Heart left ventricle (tissue), 16 donors: Measurements from ENCODE around the gene OR2A14. TPM values are rescaled to one million over a fixed set of nuclear protein-coding genes. Genes with fewer than 3 reads are reported as not detected.

Experiments used
- ATAC-seq, 4 donors: fragments of 200-7000 bp; cut with Tn5 transposase; one replicate each; pipeline ENCODE4 v1.9.1; 2020 to 2022; ENCODE audit warnings: moderate library complexity in 4 of 4, mild to moderate bottlenecking in 3 of 4, moderate number of reproducible peaks in 1 of 4
- DNase-seq, 5 donors: peaks; one replicate each; pipeline ENCODE4 v3.0.0-alpha.2; 2020
- H3K27ac ChIP-seq, 12 donors: fragments of 200-600 bp; sonication (generic) in 4 of 12; one replicate each; pipeline versions ENCODE4 v1.5.0 to v1.8.0; 2016 to 2022; ENCODE audit warnings: mild to moderate bottlenecking in 2 of 12
- H3K27me3 ChIP-seq, 9 donors: fragments of 200-600 bp; sonication (generic) in 2 of 9; one replicate each; pipeline versions ENCODE4 v1.5.1 to v1.8.0; 2016 to 2022; ENCODE audit warnings: mild to moderate bottlenecking in 3 of 9
- H3K36me3 ChIP-seq, 9 donors: fragments of 200-600 bp; sonication (generic) in 2 of 9; one replicate each; pipeline versions ENCODE4 v1.5.0 to v1.8.0; 2018 to 2022; ENCODE audit warnings: mild to moderate bottlenecking in 2 of 9
- H3K4me1 ChIP-seq, 12 donors: fragments of 200-600 bp; sonication (generic) in 4 of 12; one replicate each; pipeline versions ENCODE4 v1.5.0 to v1.8.0; 2016 to 2022; ENCODE audit warnings: mild to moderate bottlenecking in 3 of 12
- H3K4me3 ChIP-seq, 12 donors: fragments of 200-600 bp; sonication (generic) in 4 of 12; one replicate each; pipeline versions ENCODE4 v1.5.0 to v1.8.0; 2017 to 2022; ENCODE audit warnings: mild to moderate bottlenecking in 9 of 12, moderate library complexity in 4 of 12
- H3K9me3 ChIP-seq, 12 donors: fragments of 200-600 bp; sonication (generic) in 4 of 12; one replicate each; pipeline versions ENCODE4 v1.5.0 to v1.8.0; 2016 to 2022; ENCODE audit warnings: mild to moderate bottlenecking in 1 of 12
- POLR2A ChIP-seq, 2 donors: fragments of 450-650 bp; IDR thresholded peaks; one replicate each; pipeline ENCODE4 v1.6.1; 2017; ENCODE audit warnings: antibody characterized with exemption in 2 of 2, mild to moderate bottlenecking in 2 of 2, moderate library complexity in 2 of 2
- WGBS, 4 donors: extraction: QIAGEN DNeasy Blood & Tissue Kit in 2 of 4; methylation state at CpG; one replicate each; pipeline versions ENCODE4 v1.1.5 to v1.1.7; 2013 to 2018; 5-methylcytosine and 5-hydroxymethylcytosine counted together
- intact Hi-C, 10 donors: fragments of 100-400 bp; cut with DNase I; formaldehyde crosslinking; loops; one replicate each; pipeline versions ENCODE4 v1.11.1 to v1.14.2; 2022
- polyA plus RNA-seq, 2 donors: library from polyadenylated mRNA; stranded (reverse); fragments of 200-250 nt; gene quantifications; one replicate each; pipeline ENCODE4 v1.2.3, GENCODE V29; 2013
- total RNA-seq, 9 donors: library from RNA; depleted of rRNA in 2 of 9; stranded (reverse); fragments of >200 nt in 2 of 9; fragmentation: NEBNext Ultra II Directional in 3 of 9; extraction: Animal tissue kit (Norgen Biotek cat#: 25700) in 3 of 9; gene quantifications; one replicate each; pipeline versions ENCODE4 v1.1.0 to v1.2.4, GENCODE V29; 2016 to 2023
- TF ChIP-seq, protein P1 (sequence below), 12 donors: fragments of 200-600 bp; sonication (generic) in 4 of 12; IDR thresholded peaks; one replicate each; pipeline versions ENCODE4 v1.5.0 to v1.8.0; 2018 to 2022; ENCODE audit warnings: antibody characterized with exemption in 12 of 12, mild to moderate bottlenecking in 5 of 12
- donor health status: ischemic (EF 13 %, LVEDD 7.1; RV severe dilation, severe dysfunction).
- donor health status: healthy with polysubstance abuse.
- donor health status: DM: no; HTN: yes; CAD: no.
- donor health status: DM: no; HTN: no; CAD: no.
- donor health status: ischemic (EF 25% LVEDD 6.9; RV normal size, moderate dysfunction).
- donor health status: ischemic (EF 25% LVEDD 5.7; RV mildly dilated, moderate dysfunction).
- donor health status: healthy.
- donor health status: DM: yes; HTN: yes; CAD: no.
- donor health status: ischemic (EF 35%, LVEDD 5.7; RV mildly dilated, moderate dysfunction).
- donor health status: nonischemic (EF 11% LVEDD 7.7; RV severe dilation, severe dysfunction).
- donor health status: DM: yes; HTN: yes; CAD: no.
- donor health status: PGD.
- donor health status: ischemic (EF 29% LVEDD 5.4; RV normal size, mild dysfunction).
- donor health status: nonischemic (EF 23%, LVEDD 6.1; RV moderate dilation, normal function).

Gene OR2A14
- total and polyA plus RNA-seq, 11 donors, result not detected

DNA sequence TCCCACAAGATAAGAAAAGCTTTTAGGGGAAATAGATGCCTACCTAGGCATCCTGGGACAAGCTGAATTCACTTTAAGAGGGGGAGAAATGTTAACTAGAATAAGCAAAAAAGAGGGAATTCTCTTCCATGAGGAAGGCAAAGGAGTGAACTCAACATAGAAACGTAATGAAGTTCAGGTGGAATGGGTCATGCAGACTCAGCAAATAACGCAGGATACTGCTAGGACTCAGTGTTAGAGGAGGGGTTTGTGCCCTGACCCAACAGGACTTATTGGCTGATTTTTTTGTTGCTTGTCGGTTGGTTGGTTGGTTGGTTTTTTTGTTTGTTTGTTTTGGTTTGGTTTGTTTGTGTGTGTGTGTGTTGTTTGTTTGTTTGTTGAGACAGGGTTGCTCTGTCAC lies 9.3 kb downstream of the OR2A14 start:
- intact Hi-C loops, result loop anchor here in 1 of 10 donors (10.0 kb wide), 1 partner anchor 157 kb away; no protein-coding TSS in a partner anchor
- WGBS, 4 donors, result 68 to 81% (median 74%) methylated on average over 3 of the region's 3 CpGs
- no peak overlapping the region for H3K4me3 ChIP-seq
- H3K9me3 ChIP-seq, result no peaks in the 10 kb centered on the region
- TF ChIP-seq POLR2A (IDR thresholded peaks at IDR 0.05), result no peak
- DNase-seq (no peak), ATAC-seq (no peak)
- H3K4me1 ChIP-seq, result no peaks in the 10 kb centered on the region
- no peak overlapping the region for H3K27ac ChIP-seq
- H3K36me3 ChIP-seq, result no peaks in the 10 kb centered on the region
- H3K27me3 ChIP-seq, result no peaks in the 10 kb centered on the region

DNA sequence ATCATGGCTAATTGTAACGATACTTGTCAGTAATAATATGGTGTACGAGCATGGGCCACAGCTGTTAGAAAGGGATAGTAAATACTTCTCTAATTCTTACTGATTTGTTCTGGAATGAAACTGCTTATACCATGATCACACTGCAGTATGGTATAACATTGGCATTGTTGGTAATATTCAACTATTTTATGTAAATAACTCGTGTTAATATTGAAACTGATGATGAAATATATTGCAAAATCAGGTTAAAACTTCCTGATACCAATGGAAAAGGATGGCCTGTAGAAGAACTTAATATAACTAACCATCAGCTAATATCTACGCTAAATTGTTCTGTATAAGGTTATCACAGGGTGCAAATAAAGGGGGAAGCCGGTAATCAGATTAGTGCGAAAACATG lies 10.3 kb downstream of the OR2A14 start:
- intact Hi-C loops, result loop anchor here in 1 of 10 donors (10.0 kb wide), 1 partner anchor 159 kb away; no protein-coding TSS in a partner anchor
- Histone ChIP-seq H3K36me3 (no peaks in the 10 kb centered on the region), H3K27ac (no peak overlapping the region), H3K27me3 (no peaks in the 10 kb centered on the region), H3K4me1 (no peaks in the 10 kb centered on the region), H3K9me3 (no peaks in the 10 kb centered on the region), H3K4me3 (no peak overlapping the region)
- 72 to 92% (median 78%) methylated on average over 6 of the region's 6 CpGs for WGBS, 4 donors
- ATAC-seq, result no peak
- DNase-seq, result no peak
- no peak for TF ChIP-seq POLR2A (IDR thresholded peaks at IDR 0.05)
- TF ChIP-seq, protein P1, sequence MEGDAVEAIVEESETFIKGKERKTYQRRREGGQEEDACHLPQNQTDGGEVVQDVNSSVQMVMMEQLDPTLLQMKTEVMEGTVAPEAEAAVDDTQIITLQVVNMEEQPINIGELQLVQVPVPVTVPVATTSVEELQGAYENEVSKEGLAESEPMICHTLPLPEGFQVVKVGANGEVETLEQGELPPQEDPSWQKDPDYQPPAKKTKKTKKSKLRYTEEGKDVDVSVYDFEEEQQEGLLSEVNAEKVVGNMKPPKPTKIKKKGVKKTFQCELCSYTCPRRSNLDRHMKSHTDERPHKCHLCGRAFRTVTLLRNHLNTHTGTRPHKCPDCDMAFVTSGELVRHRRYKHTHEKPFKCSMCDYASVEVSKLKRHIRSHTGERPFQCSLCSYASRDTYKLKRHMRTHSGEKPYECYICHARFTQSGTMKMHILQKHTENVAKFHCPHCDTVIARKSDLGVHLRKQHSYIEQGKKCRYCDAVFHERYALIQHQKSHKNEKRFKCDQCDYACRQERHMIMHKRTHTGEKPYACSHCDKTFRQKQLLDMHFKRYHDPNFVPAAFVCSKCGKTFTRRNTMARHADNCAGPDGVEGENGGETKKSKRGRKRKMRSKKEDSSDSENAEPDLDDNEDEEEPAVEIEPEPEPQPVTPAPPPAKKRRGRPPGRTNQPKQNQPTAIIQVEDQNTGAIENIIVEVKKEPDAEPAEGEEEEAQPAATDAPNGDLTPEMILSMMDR (IDR thresholded peaks at IDR 0.05), result no peak

DNA sequence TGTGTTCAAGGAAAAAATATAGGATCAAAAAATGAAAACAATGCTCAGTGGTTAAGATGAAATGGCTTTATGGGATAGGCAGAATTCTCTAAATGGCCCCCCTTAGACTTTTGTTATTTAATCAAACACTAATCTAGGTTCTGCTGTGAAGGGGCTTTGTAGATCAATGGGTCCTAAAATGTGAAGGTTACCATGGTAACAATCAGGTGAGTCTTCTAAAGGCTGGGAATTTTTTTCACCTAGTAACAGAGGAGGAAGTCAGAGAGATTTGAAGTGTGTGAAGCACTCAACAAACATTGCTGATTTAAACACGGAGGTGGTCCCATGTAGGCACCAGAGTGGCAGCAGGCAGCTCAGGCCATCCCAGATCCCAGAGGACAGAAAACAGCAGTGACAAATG lies 11.1 kb downstream of the OR2A14 start:
- no peak overlapping the region for H3K27ac ChIP-seq
- ATAC-seq (no peak), DNase-seq (no peak)
- H3K4me3 ChIP-seq, result no peak overlapping the region
- WGBS, 4 donors, result 47 to 81% (median 68%) methylated on average over 1 of the region's 1 CpG
- no peaks in the 10 kb centered on the region for H3K27me3 ChIP-seq
- TF ChIP-seq, protein P1 (IDR thresholded peaks at IDR 0.05), result no peak
- TF ChIP-seq POLR2A (IDR thresholded peaks at IDR 0.05), result no peak
- no peaks in the 10 kb centered on the region for H3K36me3 ChIP-seq
- no peaks in the 10 kb centered on the region for H3K4me1 ChIP-seq
- intact Hi-C loops, result loop anchor here in 1 of 10 donors (10.0 kb wide), 1 partner anchor 159 kb away; no protein-coding TSS in a partner anchor
- no peaks in the 10 kb centered on the region for H3K9me3 ChIP-seq

DNA sequence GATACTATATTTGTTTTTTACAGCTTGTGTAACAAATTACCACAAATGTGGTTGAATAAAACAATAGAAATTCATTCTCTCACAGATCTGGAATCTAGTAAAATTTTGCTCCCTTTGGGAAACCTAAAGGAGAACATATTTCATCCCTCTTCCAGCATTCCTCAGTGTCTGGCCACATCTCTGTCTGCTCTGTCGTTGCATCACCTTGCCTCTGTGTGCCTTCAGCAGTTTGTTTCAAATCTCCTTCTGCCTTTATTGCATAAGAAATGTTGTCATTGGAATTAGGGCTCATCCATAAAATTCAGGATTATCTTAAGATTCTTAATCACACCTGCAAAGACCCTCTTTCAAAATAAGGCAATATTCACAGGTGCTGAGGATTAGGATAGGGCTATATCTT lies 14.5 kb downstream of the OR2A14 start:
- Histone ChIP-seq H3K4me3 (no peak overlapping the region), H3K27ac (no peak overlapping the region), H3K4me1 (no peaks in the 10 kb centered on the region), H3K36me3 (no peaks in the 10 kb centered on the region), H3K9me3 (no peaks in the 10 kb centered on the region), H3K27me3 (no peaks in the 10 kb centered on the region)
- TF ChIP-seq, protein P1 (IDR thresholded peaks at IDR 0.05), result no peak
- no peak for TF ChIP-seq POLR2A (IDR thresholded peaks at IDR 0.05)
- DNase-seq (no peak), ATAC-seq (no peak)
- intact Hi-C loops, result loop anchor here in 1 of 10 donors (10.0 kb wide), 1 partner anchor 163 kb away; no protein-coding TSS in a partner anchor
- WGBS, 4 donors, result 63 to 79% (median 69%) methylated on average over 1 of the region's 1 CpG

DNA sequence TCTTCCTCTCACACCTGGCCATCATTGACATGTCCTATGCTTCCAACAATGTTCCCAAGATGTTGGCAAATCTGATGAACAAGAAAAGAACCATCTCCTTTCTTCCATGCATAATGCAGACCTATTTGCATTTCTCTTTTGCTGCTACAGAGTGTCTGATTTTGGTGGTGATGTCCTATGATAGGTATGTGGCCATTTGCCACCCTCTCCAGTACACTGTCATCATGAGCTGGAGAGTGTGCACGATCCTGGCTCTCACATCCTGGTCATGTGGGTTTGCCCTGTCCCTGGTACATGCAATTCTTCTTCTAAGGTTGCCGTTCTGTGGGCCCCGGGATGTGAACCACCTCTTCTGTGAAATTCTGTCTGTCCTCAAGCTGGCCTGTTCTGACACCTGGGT lies 19.2 kb downstream of the OR2A14 start:
- no peak for TF ChIP-seq POLR2A (IDR thresholded peaks at IDR 0.05)
- TF ChIP-seq, protein P1 (IDR thresholded peaks at IDR 0.05), result no peak
- ATAC-seq, result no peak
- no peaks in the 10 kb centered on the region for H3K27me3 ChIP-seq

More for the DNA sequence above, 19.2 kb downstream of the OR2A14 start:
- H3K4me1 ChIP-seq, result no peaks in the 10 kb centered on the region
- 79 to 89% (median 83%) methylated on average over 3 of the region's 3 CpGs for WGBS, 4 donors
- H3K4me3 ChIP-seq, result no peak overlapping the region
- H3K36me3 ChIP-seq, result no peaks in the 10 kb centered on the region
- DNase-seq, result no peak
- peaks cover 0 to 16% (median 0%) of the 10 kb centered on the region in 12 donors for H3K9me3 ChIP-seq
- no peak overlapping the region for H3K27ac ChIP-seq
- intact Hi-C loops, result no loop called here
